HEK293 (cell line): ENCODE results near the gene GAMT.

Experiments used
- CTCF ChIA-PET: fragments of 350-600 bp; formaldehyde crosslinking; extraction: SDS; loops from one replicate; lab custom pipeline; 2021; ENCODE audit warnings: antibody characterized with exemption; lab: Yijun Ruan, JAX
- POLR2A ChIA-PET: fragments of 300-600 bp; formaldehyde crosslinking; extraction: SDS; loops from one replicate; lab custom pipeline; 2020; ENCODE audit warnings: antibody characterized with exemption, inconsistent platforms; lab: Yijun Ruan, JAX
- H3K27ac ChIP-seq: fragments of 200-500 bp; sonication (Bioruptor generic); 2 replicates; pipeline ENCODE4 v1.5.1; 2014; ENCODE audit warnings: low read depth, low read length, control low read depth, inconsistent platforms; ENCODE audit errors: extremely low read depth
- H3K36me3 ChIP-seq, 2 experiments: fragments of 200-500 bp in 1 of 2; sonication (Bioruptor generic) in 1 of 2; 1 replicate in 1 of 2; 2 replicates in 1 of 2; pipeline ENCODE4 v1.5.1; 2014 to 2017; ENCODE audit warnings: inconsistent platforms in 2 of 2, low read length in 2 of 2; ENCODE audit not compliant: control insufficient read depth in 2 of 2, insufficient read depth in 1 of 2
- H3K4me1 ChIP-seq: fragments of 200-500 bp; sonication (Bioruptor generic); 2 replicates; pipeline ENCODE4 v1.5.1; 2014; ENCODE audit warnings: mild to moderate bottlenecking, low read length, inconsistent platforms; ENCODE audit not compliant: control insufficient read depth, insufficient read depth
- H3K4me3 ChIP-seq: 2 replicates; pipeline ENCODE4 v1.5.1; 2011; ENCODE audit warnings: low read depth, mild to moderate bottlenecking, control low read depth, low read length, moderate library complexity
- H3K9me3 ChIP-seq: fragments of 200-500 bp; sonication (Bioruptor generic); 2 replicates; pipeline ENCODE4 v1.5.1; 2014; ENCODE audit warnings: low read depth, low read length, inconsistent platforms; ENCODE audit not compliant: control insufficient read depth, insufficient read depth
- BCL11A ChIP-seq: fragments of 450-650 bp; formaldehyde crosslinking; IDR thresholded peaks from 2 replicates; pipeline ENCODE4 v1.5.1; 2016; ENCODE audit warnings: low read depth, missing biosample characterization, missing genetic modification characterization
- BCL11B ChIP-seq: fragments of 450-650 bp; formaldehyde crosslinking; IDR thresholded peaks from 2 replicates; pipeline ENCODE4 v1.5.1; 2016; ENCODE audit warnings: low read depth, missing biosample characterization, missing genetic modification characterization
- EGR2 ChIP-seq: fragments of 450-650 bp; formaldehyde crosslinking; IDR thresholded peaks from 2 replicates; pipeline ENCODE4 v1.5.1; 2016; ENCODE audit warnings: low read depth, missing biosample characterization, missing genetic modification characterization
- GLI4 ChIP-seq: fragments of 450-650 bp; formaldehyde crosslinking; IDR thresholded peaks from 2 replicates; pipeline ENCODE4 v1.5.1; 2016; ENCODE audit warnings: missing biosample characterization, missing genetic modification characterization
- KLF1 ChIP-seq: fragments of 450-650 bp; formaldehyde crosslinking; IDR thresholded peaks from 2 replicates; pipeline ENCODE4 v1.5.1; 2016; ENCODE audit warnings: missing biosample characterization, missing genetic modification characterization
- KLF16 ChIP-seq: fragments of 450-650 bp; formaldehyde crosslinking; IDR thresholded peaks from 2 replicates; pipeline ENCODE4 v1.5.1; 2017; ENCODE audit warnings: missing biosample characterization, missing genetic modification characterization
- KLF9 ChIP-seq: fragments of 450-650 bp; formaldehyde crosslinking; IDR thresholded peaks from 2 replicates; pipeline ENCODE4 v1.5.1; 2016; ENCODE audit warnings: missing biosample characterization, missing genetic modification characterization, low read depth
- ZBTB17 ChIP-seq: fragments of 450-650 bp; formaldehyde crosslinking; IDR thresholded peaks from 2 replicates; pipeline ENCODE4 v1.5.1; 2016; ENCODE audit warnings: missing biosample characterization, missing genetic modification characterization
- ZIC2 ChIP-seq: fragments of 450-650 bp; formaldehyde crosslinking; IDR thresholded peaks from 2 replicates; pipeline ENCODE4 v1.5.1; 2016; ENCODE audit warnings: missing biosample characterization, missing genetic modification characterization
- ZNF121 ChIP-seq: fragments of 450-650 bp; formaldehyde crosslinking; IDR thresholded peaks from 2 replicates; pipeline ENCODE4 v1.5.1; 2016; ENCODE audit warnings: missing biosample characterization, missing genetic modification characterization
- ZNF157 ChIP-seq: fragments of 450-650 bp; formaldehyde crosslinking; IDR thresholded peaks from 2 replicates; pipeline ENCODE4 v1.5.1; 2016; ENCODE audit warnings: missing biosample characterization, missing genetic modification characterization
- ZNF23 ChIP-seq: fragments of 450-650 bp; formaldehyde crosslinking; IDR thresholded peaks from 2 replicates; pipeline ENCODE4 v1.5.1; 2016; ENCODE audit warnings: missing biosample characterization, missing genetic modification characterization, borderline replicate concordance
- ZNF248 ChIP-seq: fragments of 450-650 bp; formaldehyde crosslinking; IDR thresholded peaks from 2 replicates; pipeline ENCODE4 v1.5.1; 2017; ENCODE audit warnings: missing biosample characterization, missing genetic modification characterization
- ZNF366 ChIP-seq: fragments of 450-650 bp; formaldehyde crosslinking; conservative IDR thresholded peaks from 2 replicates; pipeline ENCODE4 v1.5.1; 2016; ENCODE audit warnings: missing biosample characterization, missing genetic modification characterization
- ZNF404 ChIP-seq: fragments of 450-650 bp; formaldehyde crosslinking; IDR thresholded peaks from 2 replicates; pipeline ENCODE4 v1.5.1; 2017; ENCODE audit warnings: missing biosample characterization, missing genetic modification characterization
- ZNF555 ChIP-seq: fragments of 450-650 bp; formaldehyde crosslinking; conservative IDR thresholded peaks from 2 replicates; pipeline ENCODE4 v1.5.1; 2017; ENCODE audit warnings: missing biosample characterization, mild to moderate bottlenecking, missing genetic modification characterization, inconsistent platforms
- ZNF561 ChIP-seq: fragments of 450-650 bp; IDR thresholded peaks from 2 replicates; pipeline ENCODE4 v1.5.1; 2018; ENCODE audit warnings: missing biosample characterization, missing genetic modification characterization, borderline replicate concordance
- ZNF791 ChIP-seq: fragments of 450-650 bp; formaldehyde crosslinking; IDR thresholded peaks from 2 replicates; pipeline ENCODE4 v1.5.1; 2016; ENCODE audit warnings: missing biosample characterization, missing genetic modification characterization
- TF ChIP-seq, protein P1 (sequence below): fragments of 450-650 bp; formaldehyde crosslinking; IDR thresholded peaks from 2 replicates; pipeline ENCODE4 v1.5.1; 2016; ENCODE audit warnings: missing biosample characterization, missing genetic modification characterization
- TF ChIP-seq, protein P2 (sequence below): fragments of 450-650 bp; formaldehyde crosslinking; IDR thresholded peaks from 2 replicates; pipeline ENCODE4 v1.5.1; 2016; ENCODE audit warnings: missing biosample characterization, missing genetic modification characterization
- TF ChIP-seq, protein P3 (sequence below): fragments of 450-650 bp; formaldehyde crosslinking; conservative IDR thresholded peaks from 2 replicates; pipeline ENCODE4 v1.5.1; 2016; ENCODE audit warnings: low read depth, missing biosample characterization, missing genetic modification characterization
- TF ChIP-seq, protein P4 (sequence below): fragments of 450-650 bp; formaldehyde crosslinking; IDR thresholded peaks from 2 replicates; pipeline ENCODE4 v1.5.1; 2017; ENCODE audit warnings: missing biosample characterization, missing genetic modification characterization
- TF ChIP-seq, protein P5 (sequence below): fragments of 450-650 bp; formaldehyde crosslinking; IDR thresholded peaks from 2 replicates; pipeline ENCODE4 v1.5.1; 2016; ENCODE audit warnings: missing biosample characterization, missing genetic modification characterization

Gene GAMT

DNA sequence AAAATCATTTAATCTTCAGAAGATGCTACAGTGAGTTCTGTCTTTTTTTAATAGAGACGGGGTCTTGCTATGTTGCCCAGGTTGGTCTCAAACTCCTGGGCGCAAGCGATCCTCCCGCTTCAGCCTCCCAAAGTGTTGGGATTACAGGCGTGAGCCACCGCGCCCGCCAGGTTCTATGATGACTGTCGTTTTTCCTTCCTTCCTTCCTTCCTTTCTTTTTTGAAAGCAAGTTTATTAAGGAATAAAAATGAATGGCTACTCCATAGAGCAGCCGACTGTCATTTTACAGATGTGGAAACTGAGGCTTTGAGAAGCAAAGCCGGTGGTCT, 511 bp upstream of the GAMT start:
- Histone ChIP-seq H3K4me1 (no peaks in the 10 kb centered on the region), H3K36me3 (peaks cover 0 to 21% of the 10 kb centered on the region in 2 experiments; a peak in 1 of 3 replicates), H3K27ac (no peak overlapping the region; the same call in 1 of the 2 replicates), H3K9me3 (no peaks in the 10 kb centered on the region), H3K4me3 (no peak overlapping the region)
- ChIA-PET CTCF (no interaction called here), POLR2A (no interaction called here)
- TF ChIP-seq ZBTB17 (tag by site-specific recombination) (no peak), ZNF366 (tag by site-specific recombination) (peak; percentile 62), ZNF121 (peak; percentile 99)

DNA sequence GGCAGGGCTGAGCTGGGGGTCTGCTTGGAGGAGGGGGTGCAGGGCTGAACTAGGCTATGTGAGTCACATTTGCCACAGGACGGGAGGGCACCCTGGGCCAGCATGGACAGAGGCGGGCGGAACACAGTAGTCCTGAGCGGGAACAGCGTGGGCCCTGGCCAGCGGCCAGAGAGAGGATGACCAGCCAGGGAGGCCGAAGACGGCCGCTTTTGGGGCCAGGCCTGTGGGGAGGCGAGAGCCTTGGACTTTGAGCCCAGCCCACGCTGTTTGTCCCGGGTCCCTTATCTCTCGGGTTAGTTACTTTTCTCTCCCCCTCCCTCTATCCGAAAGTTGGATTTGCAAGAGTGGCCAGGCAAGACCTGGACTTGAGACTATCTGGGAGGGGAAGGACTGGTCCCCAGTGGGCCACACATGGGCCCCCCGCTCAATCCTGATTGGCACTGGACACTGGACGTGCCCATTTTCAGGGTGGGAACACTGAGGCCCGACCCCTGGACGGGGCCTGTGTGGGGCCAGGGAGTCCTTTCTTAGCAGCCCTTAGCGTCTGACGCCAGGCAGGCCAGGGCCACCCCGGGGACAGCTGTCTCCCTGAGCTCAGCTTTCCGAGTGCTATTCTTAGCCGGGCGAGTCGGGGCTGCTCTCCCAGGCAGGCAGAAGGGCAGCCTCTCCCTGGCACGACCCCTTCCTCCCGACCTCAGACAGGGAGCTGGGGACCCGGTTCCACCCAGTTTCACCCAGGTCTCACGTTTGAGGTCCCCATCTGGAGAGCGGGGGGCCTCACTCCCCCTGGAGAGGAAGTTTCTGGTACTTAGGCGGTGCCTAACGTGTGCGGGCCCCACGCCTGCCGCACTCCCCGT, 833 bp downstream of the GAMT start:
- Histone ChIP-seq H3K9me3 (no peaks in the 10 kb centered on the region), H3K27ac (peak overlapping the region; percentile 42; the same call in 1 of the 2 replicates), H3K4me3 (peak overlapping the region; percentile 61), H3K4me1 (no peaks in the 10 kb centered on the region), H3K36me3 (peaks cover 0 to 21% of the 10 kb centered on the region in 2 experiments; a peak in 1 of 3 replicates)
- POLR2A ChIA-PET, result interaction anchor here (0.6 kb wide), 1 partner anchor 79 kb away, joined by 3 read pairs; no protein-coding TSS in a partner anchor
- CTCF ChIA-PET, result no interaction called here
- no peak for TF ChIP-seq ZNF23 (tag by site-specific recombination)
- no peak for TF ChIP-seq ZNF248 (tag by site-specific recombination)
- no peak for TF ChIP-seq KLF1
- no peak for TF ChIP-seq ZNF791 (tag by site-specific recombination)
- TF ChIP-seq, protein P1, sequence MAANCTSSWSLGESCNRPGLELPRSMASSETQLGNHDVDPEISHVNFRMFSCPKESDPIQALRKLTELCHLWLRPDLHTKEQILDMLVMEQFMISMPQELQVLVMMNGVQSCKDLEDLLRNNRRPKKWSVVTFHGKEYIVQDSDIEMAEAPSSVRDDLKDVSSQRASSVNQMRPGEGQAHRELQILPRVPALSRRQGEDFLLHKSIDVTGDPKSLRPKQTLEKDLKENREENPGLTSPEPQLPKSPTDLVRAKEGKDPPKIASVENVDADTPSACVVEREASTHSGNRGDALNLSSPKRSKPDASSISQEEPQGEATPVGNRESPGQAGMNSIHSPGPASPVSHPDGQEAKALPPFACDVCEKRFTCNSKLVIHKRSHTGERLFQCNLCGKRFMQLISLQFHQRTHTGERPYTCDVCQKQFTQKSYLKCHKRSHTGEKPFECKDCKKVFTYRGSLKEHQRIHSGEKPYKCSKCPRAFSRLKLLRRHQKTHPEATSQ (tag by site-specific recombination), result peak; percentile 75; the same call in 1 of the 2 replicates
- no peak for TF ChIP-seq ZIC2 (tag by site-specific recombination)
- TF ChIP-seq KLF9 (tag by site-specific recombination), result no peak
- TF ChIP-seq, protein P2, sequence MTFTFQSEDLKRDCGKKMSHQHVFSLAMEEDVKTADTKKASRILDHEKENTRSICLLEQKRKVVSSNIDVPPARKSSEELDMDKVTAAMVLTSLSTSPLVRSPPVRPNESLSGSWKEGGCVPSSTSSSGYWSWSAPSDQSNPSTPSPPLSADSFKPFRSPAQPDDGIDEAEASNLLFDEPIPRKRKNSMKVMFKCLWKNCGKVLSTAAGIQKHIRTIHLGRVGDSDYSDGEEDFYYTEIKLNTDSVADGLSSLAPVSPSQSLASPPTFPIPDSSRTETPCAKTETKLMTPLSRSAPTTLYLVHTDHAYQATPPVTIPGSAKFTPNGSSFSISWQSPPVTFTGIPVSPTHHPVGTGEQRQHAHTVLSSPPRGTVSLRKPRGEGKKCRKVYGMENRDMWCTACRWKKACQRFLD (tag by site-specific recombination), result no peak
- TF ChIP-seq GLI4, result no peak
- no peak for TF ChIP-seq ZNF404 (tag by site-specific recombination)
- TF ChIP-seq BCL11A (tag by site-specific recombination), result peak; percentile 53; the same call in 1 of the 2 replicates
- no peak; the same call in 1 of the 2 replicates for TF ChIP-seq KLF16 (tag by site-specific recombination)
- TF ChIP-seq, protein P3, sequence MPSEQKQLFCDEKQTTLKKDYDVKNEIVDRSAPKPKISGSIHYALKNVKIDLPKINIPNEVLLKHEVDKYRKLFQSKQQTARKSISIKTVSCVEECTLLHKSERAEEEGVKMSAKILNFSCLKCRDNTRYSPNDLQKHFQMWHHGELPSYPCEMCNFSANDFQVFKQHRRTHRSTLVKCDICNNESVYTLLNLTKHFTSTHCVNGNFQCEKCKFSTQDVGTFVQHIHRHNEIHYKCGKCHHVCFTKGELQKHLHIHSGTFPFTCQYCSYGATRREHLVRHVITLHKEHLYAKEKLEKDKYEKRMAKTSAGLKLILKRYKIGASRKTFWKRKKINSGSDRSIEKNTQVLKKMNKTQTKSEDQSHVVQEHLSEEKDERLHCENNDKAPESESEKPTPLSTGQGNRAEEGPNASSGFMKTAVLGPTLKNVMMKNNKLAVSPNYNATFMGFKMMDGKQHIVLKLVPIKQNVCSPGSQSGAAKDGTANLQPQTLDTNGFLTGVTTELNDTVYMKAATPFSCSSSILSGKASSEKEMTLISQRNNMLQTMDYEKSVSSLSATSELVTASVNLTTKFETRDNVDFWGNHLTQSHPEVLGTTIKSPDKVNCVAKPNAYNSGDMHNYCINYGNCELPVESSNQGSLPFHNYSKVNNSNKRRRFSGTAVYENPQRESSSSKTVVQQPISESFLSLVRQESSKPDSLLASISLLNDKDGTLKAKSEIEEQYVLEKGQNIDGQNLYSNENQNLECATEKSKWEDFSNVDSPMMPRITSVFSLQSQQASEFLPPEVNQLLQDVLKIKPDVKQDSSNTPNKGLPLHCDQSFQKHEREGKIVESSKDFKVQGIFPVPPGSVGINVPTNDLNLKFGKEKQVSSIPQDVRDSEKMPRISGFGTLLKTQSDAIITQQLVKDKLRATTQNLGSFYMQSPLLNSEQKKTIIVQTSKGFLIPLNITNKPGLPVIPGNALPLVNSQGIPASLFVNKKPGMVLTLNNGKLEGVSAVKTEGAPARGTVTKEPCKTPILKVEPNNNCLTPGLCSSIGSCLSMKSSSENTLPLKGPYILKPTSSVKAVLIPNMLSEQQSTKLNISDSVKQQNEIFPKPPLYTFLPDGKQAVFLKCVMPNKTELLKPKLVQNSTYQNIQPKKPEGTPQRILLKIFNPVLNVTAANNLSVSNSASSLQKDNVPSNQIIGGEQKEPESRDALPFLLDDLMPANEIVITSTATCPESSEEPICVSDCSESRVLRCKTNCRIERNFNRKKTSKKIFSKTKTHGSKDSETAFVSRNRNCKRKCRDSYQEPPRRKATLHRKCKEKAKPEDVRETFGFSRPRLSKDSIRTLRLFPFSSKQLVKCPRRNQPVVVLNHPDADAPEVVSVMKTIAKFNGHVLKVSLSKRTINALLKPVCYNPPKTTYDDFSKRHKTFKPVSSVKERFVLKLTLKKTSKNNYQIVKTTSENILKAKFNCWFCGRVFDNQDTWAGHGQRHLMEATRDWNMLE (tag by site-specific recombination), result no peak
- no peak for TF ChIP-seq ZNF561 (tag by site-specific recombination)
- TF ChIP-seq, protein P4, sequence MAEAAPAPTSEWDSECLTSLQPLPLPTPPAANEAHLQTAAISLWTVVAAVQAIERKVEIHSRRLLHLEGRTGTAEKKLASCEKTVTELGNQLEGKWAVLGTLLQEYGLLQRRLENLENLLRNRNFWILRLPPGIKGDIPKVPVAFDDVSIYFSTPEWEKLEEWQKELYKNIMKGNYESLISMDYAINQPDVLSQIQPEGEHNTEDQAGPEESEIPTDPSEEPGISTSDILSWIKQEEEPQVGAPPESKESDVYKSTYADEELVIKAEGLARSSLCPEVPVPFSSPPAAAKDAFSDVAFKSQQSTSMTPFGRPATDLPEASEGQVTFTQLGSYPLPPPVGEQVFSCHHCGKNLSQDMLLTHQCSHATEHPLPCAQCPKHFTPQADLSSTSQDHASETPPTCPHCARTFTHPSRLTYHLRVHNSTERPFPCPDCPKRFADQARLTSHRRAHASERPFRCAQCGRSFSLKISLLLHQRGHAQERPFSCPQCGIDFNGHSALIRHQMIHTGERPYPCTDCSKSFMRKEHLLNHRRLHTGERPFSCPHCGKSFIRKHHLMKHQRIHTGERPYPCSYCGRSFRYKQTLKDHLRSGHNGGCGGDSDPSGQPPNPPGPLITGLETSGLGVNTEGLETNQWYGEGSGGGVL (tag by site-specific recombination), result no peak
- TF ChIP-seq EGR2 (tag by site-specific recombination), result no peak
- TF ChIP-seq, protein P5, sequence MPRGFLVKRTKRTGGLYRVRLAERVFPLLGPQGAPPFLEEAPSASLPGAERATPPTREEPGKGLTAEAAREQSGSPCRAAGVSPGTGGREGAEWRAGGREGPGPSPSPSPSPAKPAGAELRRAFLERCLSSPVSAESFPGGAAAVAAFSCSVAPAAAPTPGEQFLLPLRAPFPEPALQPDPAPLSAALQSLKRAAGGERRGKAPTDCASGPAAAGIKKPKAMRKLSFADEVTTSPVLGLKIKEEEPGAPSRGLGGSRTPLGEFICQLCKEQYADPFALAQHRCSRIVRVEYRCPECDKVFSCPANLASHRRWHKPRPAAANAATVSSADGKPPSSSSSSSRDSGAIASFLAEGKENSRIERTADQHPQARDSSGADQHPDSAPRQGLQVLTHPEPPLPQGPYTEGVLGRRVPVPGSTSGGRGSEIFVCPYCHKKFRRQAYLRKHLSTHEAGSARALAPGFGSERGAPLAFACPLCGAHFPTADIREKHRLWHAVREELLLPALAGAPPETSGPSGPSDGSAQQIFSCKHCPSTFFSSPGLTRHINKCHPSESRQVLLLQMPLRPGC (tag by site-specific recombination), result no peak
- TF ChIP-seq ZNF157 (tag by site-specific recombination), result no peak
- TF ChIP-seq BCL11B (tag by site-specific recombination), result 0 out of 2 replicates have a peak, but pooled peaks have one; percentile 9
- no peak for TF ChIP-seq ZNF555 (tag by site-specific recombination)
